ENCODE measurements around the gene CEL.

Gene CEL

GRCh38 chr9:133119103-133119845, 57.5 kb downstream of the CEL start:
- DNase-seq (ENCODE audit: low read depth): peak; percentile 28
- H3K4me3 ChIP-seq (ENCODE audit: control insufficient read depth, low read depth, low read length): peak overlapping the region; percentile 55
- TF ChIP-seq CTCF (conservative IDR thresholded peaks at IDR 0.05; ENCODE audit: control insufficient read depth, insufficient read depth, low read depth, low read length): no peak

DNA sequence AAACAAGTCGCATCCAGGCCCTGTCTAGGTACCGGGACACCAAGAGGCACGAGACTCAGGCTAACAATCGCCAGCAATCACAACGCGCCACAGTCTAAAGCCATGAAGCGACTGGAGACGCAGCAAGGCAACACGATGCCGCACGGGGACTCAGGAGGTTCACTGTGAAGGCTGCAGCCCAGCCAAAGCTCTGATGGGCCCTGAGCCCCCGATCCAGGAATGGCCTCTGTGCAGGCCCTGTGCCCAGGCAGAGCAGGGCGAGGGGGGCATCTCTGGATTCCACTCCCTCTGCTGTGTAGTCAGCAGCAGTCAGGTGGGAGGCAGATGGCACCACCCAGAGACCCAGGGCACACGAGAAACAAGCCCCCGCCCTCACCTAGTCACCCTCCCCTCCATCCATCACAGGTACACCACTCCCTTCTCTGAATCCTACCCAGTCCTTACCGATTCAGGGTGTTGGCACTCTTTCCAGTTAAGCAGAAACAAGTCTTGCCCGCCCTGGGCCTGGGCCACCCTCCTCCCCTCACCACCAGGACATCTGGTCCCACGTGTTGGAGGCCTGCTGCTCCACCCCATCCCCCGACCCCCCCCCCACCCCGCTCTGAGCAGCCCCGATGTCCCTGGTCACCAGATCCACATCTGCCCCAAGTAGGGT, 58.2 kb downstream of the CEL start:
- H3K4me3 ChIP-seq (ENCODE audit: control insufficient read depth, low read depth, low read length): peak overlapping the region; percentile 55
- no peak for TF ChIP-seq CTCF (conservative IDR thresholded peaks at IDR 0.05; ENCODE audit: control insufficient read depth, insufficient read depth, low read depth, low read length)
- DNase-seq (ENCODE audit: low read depth): no peak

GRCh38 chr9:133120501-133121197, 58.9 kb downstream of the CEL start:
- TF ChIP-seq CTCF (conservative IDR thresholded peaks at IDR 0.05; ENCODE audit: control insufficient read depth, insufficient read depth, low read depth, low read length): no peak
- DNase-seq (ENCODE audit: low read depth): no peak

More at GRCh38 chr9:133120501-133121197, 58.9 kb downstream of the CEL start:
- H3K4me3 ChIP-seq (ENCODE audit: control insufficient read depth, low read depth, low read length): peak overlapping the region; percentile 55
